Parathyroid adenoma (tissue), 2 donors: ENCODE data around the gene H6PD.

Experiments
- H2AFZ ChIP-seq: fragments of 300-600 bp; sonication (generic); one replicate; pipeline ENCODE4 v1.7.0; 2017; ENCODE audit warnings: antibody characterized with exemption, mild to moderate bottlenecking
- H3K27ac ChIP-seq: fragments of 300-600 bp; sonication (generic); one replicate; pipeline ENCODE4 v1.7.0; 2017
- H3K27me3 ChIP-seq: fragments of 300-600 bp; sonication (generic); one replicate; pipeline ENCODE4 v1.7.0; 2017; ENCODE audit warnings: low read length; ENCODE audit not compliant: control insufficient read depth, insufficient read depth
- H3K36me3 ChIP-seq: fragments of 300-600 bp; sonication (generic); one replicate; pipeline ENCODE4 v1.7.0; 2017; ENCODE audit warnings: low read length; ENCODE audit not compliant: control insufficient read depth, insufficient read depth
- H3K4me1 ChIP-seq: fragments of 300-600 bp; sonication (generic); one replicate; pipeline ENCODE4 v1.7.0; 2017; ENCODE audit warnings: control low read depth
- H3K4me2 ChIP-seq: fragments of 300-600 bp; sonication (generic); one replicate; pipeline ENCODE4 v1.7.0; 2017; ENCODE audit warnings: low read length
- H3K4me3 ChIP-seq: fragments of 300-600 bp; sonication (generic); one replicate; pipeline ENCODE4 v1.7.0; 2017; ENCODE audit warnings: low read depth, low read length
- H3K79me2 ChIP-seq: fragments of 300-600 bp; sonication (generic); one replicate; pipeline ENCODE4 v1.7.0; 2017; ENCODE audit warnings: control low read depth
- H3K9ac ChIP-seq: fragments of 300-600 bp; sonication (generic); one replicate; pipeline ENCODE4 v1.7.0; 2017; ENCODE audit warnings: mild to moderate bottlenecking
- H3K9me3 ChIP-seq: fragments of 300-600 bp; sonication (generic); one replicate; pipeline ENCODE4 v1.7.0; 2017; ENCODE audit warnings: low read length; ENCODE audit not compliant: control insufficient read depth
- CTCF ChIP-seq: fragments of 300-600 bp; sonication (generic); IDR thresholded peaks from one replicate; pipeline ENCODE4 v1.7.0; 2017; ENCODE audit warnings: antibody characterized with exemption, mild to moderate bottlenecking
- donor health status: primary hyperparathyroidism.

The H6PD gene

DNA sequence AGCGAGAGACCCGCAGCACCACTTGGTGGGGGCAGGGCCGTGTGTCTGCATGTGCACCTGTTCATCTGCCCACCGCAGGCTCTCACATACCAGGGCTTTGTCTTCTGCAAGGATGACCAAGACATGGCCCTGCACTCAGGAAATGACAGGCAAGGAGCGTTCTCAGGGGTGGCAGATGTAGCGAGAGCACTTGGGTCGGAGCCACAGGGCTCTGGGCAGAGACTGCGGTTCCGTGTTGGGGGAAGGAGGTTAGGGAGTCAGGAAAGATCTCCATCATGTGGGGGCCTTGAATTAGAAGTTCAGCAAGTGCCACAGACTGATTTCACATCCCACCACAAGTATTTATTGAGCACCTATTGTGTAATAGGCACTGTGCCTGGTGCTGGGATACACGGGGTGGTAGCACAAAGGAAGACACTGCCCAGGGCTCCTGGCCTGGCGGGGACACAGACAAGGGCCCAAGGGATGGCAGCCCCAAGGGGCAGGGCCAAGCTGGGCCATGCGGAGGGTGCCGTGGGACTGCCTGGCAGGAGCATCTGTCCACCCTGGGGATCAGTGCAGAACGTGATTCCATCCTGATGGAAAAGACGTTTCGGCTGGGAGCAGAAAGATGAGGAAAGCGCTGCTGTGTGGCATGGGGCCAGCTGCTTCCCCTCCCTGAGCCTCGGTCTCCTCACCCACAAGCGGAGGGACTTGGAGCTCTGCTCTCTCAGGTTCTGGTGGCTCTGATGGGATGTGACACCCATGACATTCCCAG, 46.7 kb downstream of the H6PD start:
- no peak for TF ChIP-seq CTCF
- H3K4me3 ChIP-seq, result no peak overlapping the region
- H3K9ac ChIP-seq, result no peak overlapping the region
- no peak overlapping the region for H2AFZ ChIP-seq
- no peaks in the 10 kb centered on the region for H3K27me3 ChIP-seq
- no peaks in the 10 kb centered on the region for H3K9me3 ChIP-seq
- H3K4me1 ChIP-seq, result no peaks in the 10 kb centered on the region
- H3K27ac ChIP-seq, result no peak overlapping the region
- no peaks in the 10 kb centered on the region for H3K79me2 ChIP-seq
- H3K36me3 ChIP-seq, result no peaks in the 10 kb centered on the region
- H3K4me2 ChIP-seq, result no peak overlapping the region

GRCh38 chr1:9281908-9282695, 47.5 kb downstream of the H6PD start:
- Histone ChIP-seq H3K4me1 (no peaks in the 10 kb centered on the region), H3K9ac (no peak overlapping the region), H3K36me3 (no peaks in the 10 kb centered on the region), H3K79me2 (no peaks in the 10 kb centered on the region), H3K27me3 (no peaks in the 10 kb centered on the region), H3K4me2 (no peak overlapping the region), H3K9me3 (no peaks in the 10 kb centered on the region), H2AFZ (no peak overlapping the region), H3K4me3 (no peak overlapping the region), H3K27ac (no peak overlapping the region)
- no peak for TF ChIP-seq CTCF

DNA sequence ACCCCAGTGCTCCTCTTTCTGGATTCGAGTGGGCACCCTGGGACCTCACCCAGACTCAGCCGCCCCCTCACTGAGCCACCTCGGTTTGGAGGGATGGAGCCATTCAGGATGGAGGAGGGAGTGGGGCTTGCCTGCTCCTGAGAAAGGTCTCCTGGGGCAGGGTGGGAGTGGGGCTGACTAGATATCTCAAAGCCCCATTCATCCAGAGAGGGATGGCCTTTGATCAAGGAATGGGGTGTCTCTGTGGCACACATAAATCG, 48.1 kb downstream of the H6PD start:
- Histone ChIP-seq H3K9ac (no peak overlapping the region), H3K4me1 (no peaks in the 10 kb centered on the region), H3K9me3 (no peaks in the 10 kb centered on the region), H3K36me3 (no peaks in the 10 kb centered on the region), H2AFZ (no peak overlapping the region), H3K27me3 (no peaks in the 10 kb centered on the region), H3K79me2 (no peaks in the 10 kb centered on the region), H3K27ac (no peak overlapping the region), H3K4me2 (no peak overlapping the region), H3K4me3 (no peak overlapping the region)
- TF ChIP-seq CTCF, result no peak

DNA sequence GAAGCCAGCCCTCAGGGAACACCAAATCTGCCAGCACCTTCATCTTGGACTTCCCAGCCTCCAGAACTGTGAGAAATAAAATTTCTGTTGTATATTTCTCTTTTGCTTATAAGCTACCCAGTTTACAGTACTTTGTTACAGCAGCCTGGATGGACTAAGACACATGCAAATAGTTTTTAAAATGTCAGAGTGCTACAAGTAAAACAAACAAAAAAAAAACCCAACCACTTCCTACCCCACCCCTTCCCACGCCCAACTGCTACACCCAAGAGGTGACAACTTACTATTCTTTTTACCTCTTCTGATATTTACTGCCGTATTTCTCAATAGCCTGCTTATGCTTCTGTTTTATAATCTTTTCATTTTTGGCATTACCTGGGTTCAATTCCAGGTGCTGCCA, 49.5 kb downstream of the H6PD start:
- no peak overlapping the region for H3K4me2 ChIP-seq
- H3K9ac ChIP-seq, result no peak overlapping the region
- H3K4me1 ChIP-seq, result no peaks in the 10 kb centered on the region
- no peak for TF ChIP-seq CTCF
- no peaks in the 10 kb centered on the region for H3K27me3 ChIP-seq
- no peaks in the 10 kb centered on the region for H3K9me3 ChIP-seq
- H3K27ac ChIP-seq, result no peak overlapping the region
- no peak overlapping the region for H2AFZ ChIP-seq
- H3K36me3 ChIP-seq, result no peaks in the 10 kb centered on the region
- no peaks in the 10 kb centered on the region for H3K79me2 ChIP-seq
- H3K4me3 ChIP-seq, result no peak overlapping the region

GRCh38 chr1:9286556-9286955, 52.0 kb downstream of the H6PD start:
- no peaks in the 10 kb centered on the region for H3K27me3 ChIP-seq
- no peak overlapping the region for H3K4me3 ChIP-seq
- no peaks in the 10 kb centered on the region for H3K36me3 ChIP-seq
- no peak overlapping the region for H3K27ac ChIP-seq
- H3K4me2 ChIP-seq, result no peak overlapping the region
- H2AFZ ChIP-seq, result no peak overlapping the region
- no peaks in the 10 kb centered on the region for H3K9me3 ChIP-seq
- H3K79me2 ChIP-seq, result no peaks in the 10 kb centered on the region
- H3K4me1 ChIP-seq, result no peaks in the 10 kb centered on the region
- TF ChIP-seq CTCF, result no peak
- H3K9ac ChIP-seq, result no peak overlapping the region
